Non-pigmented ciliary epithelial cell (primary cell): ENCODE data around the gene NREP.
A peak's percentile ranks its signal among the peaks of the same experiment; 100 is the strongest.
"Not testable (repeated sequence)": the region's sequence is repeated elsewhere in the genome, so short reads cannot be mapped to it uniquely, and the experiment has no call there.

Experiments
- DNase-seq: peaks from one replicate; pipeline ENCODE4 v3.0.0-alpha.2; 2010; ENCODE audit warnings: low read depth

The NREP gene

GRCh38 chr5:111739416-111739815, 17.6 kb downstream of the NREP start:
- DNase-seq = no peak

- no peak for DNase-seq
These were observed 18.9 kb downstream of the NREP start for GRCh38 chr5:111738118-111738517.

- no peak for DNase-seq
These were observed 19.3 kb downstream of the NREP start for GRCh38 chr5:111737716-111738115.

- DNase-seq = peak; percentile 94
These were observed 21.3 kb downstream of the NREP start for GRCh38 chr5:111735583-111736270.

- DNase-seq = no peak
These were observed 22.4 kb downstream of the NREP start for GRCh38 chr5:111734597-111734996.

GRCh38 chr5:111734013-111734412, 23.0 kb downstream of the NREP start:
- DNase-seq = no peak

- DNase-seq = no peak
These were observed 23.4 kb downstream of the NREP start for GRCh38 chr5:111733571-111733970.

- no peak for DNase-seq
These were observed 25.4 kb downstream of the NREP start for GRCh38 chr5:111731638-111732037.

- no peak for DNase-seq
These were observed 26.2 kb downstream of the NREP start for GRCh38 chr5:111730659-111731382.

- DNase-seq = no peak
These were observed 28.1 kb downstream of the NREP start for GRCh38 chr5:111728941-111729340.

GRCh38 chr5:111726986-111727385, 30.0 kb downstream of the NREP start:
- DNase-seq = no peak

- no peak for DNase-seq
These were observed 34.9 kb downstream of the NREP start for GRCh38 chr5:111722140-111722539.

GRCh38 chr5:111720333-111720890, 36.6 kb downstream of the NREP start:
- no peak for DNase-seq

GRCh38 chr5:111719773-111720172, 37.2 kb downstream of the NREP start:
- DNase-seq = no peak

GRCh38 chr5:111716789-111717188, 40.2 kb downstream of the NREP start:
- DNase-seq = not testable (repeated sequence)

- DNase-seq = no peak
These were observed 49.3 kb downstream of the NREP start for GRCh38 chr5:111707630-111708164.

GRCh38 chr5:111706345-111706744, 50.6 kb downstream of the NREP start:
- no peak for DNase-seq

- DNase-seq = no peak
These were observed 52.4 kb downstream of the NREP start for GRCh38 chr5:111704452-111705085.

- no peak for DNase-seq
These were observed 53.3 kb downstream of the NREP start for GRCh38 chr5:111703662-111704061.

- DNase-seq = no peak
These were observed 57.0 kb downstream of the NREP start for GRCh38 chr5:111699976-111700375.

- DNase-seq = no peak
These were observed 57.7 kb downstream of the NREP start for GRCh38 chr5:111699324-111699723.

- peak; percentile 15 for DNase-seq
These were observed 58.9 kb downstream of the NREP start for GRCh38 chr5:111697881-111698757.
